Activated T-cell treated with anti-CD3 and anti-CD28 coated beads for 48 hours (primary cell): Measurements from ENCODE around the gene RAB37.

Experiments used
- DNase-seq: peaks from one replicate; pipeline ENCODE4 v3.0.0-alpha.2; 2020; ENCODE audit warnings: low read depth

Gene RAB37

GRCh38 chr17:74763565-74764387 is 26.7 kb downstream of the RAB37 start:
- DNase-seq, result no peak

GRCh38 chr17:74764751-74765286 is 27.8 kb downstream of the RAB37 start:
- no peak for DNase-seq

- DNase-seq, result no peak
Measured at GRCh38 chr17:74766413-74766812, 29.4 kb downstream of the RAB37 start.

- DNase-seq, result no peak
Measured at GRCh38 chr17:74767111-74767516, 30.1 kb downstream of the RAB37 start.

- no peak for DNase-seq
Measured at GRCh38 chr17:74768069-74768762, 31.2 kb downstream of the RAB37 start.

GRCh38 chr17:74768763-74769114 is 31.7 kb downstream of the RAB37 start:
- no peak for DNase-seq

- no peak for DNase-seq
Measured at GRCh38 chr17:74769266-74769855, 32.3 kb downstream of the RAB37 start.

- no peak for DNase-seq
Measured at GRCh38 chr17:74769856-74770497, 32.9 kb downstream of the RAB37 start.

- DNase-seq, result peak; percentile 56
Measured at GRCh38 chr17:74770498-74771318, 33.7 kb downstream of the RAB37 start.

- DNase-seq, result no peak
Measured at GRCh38 chr17:74771319-74771914, 34.4 kb downstream of the RAB37 start.

GRCh38 chr17:74772053-74772452 is 35.0 kb downstream of the RAB37 start:
- no peak for DNase-seq

GRCh38 chr17:74773414-74773813 is 36.4 kb downstream of the RAB37 start:
- DNase-seq, result no peak

- DNase-seq, result no peak
Measured at GRCh38 chr17:74773871-74774286, 36.8 kb downstream of the RAB37 start.

GRCh38 chr17:74775409-74776043 is 38.5 kb downstream of the RAB37 start:
- DNase-seq, result no peak

- peak; percentile 100 for DNase-seq
Measured at GRCh38 chr17:74776044-74776962, 39.2 kb downstream of the RAB37 start, which contains the start of gene NAT9. Gene NAT9, minus strand, starts transcription at chr17:74776345. Its CDS starts 647 bp downstream, at chr17:74775698.

- DNase-seq, result no peak
Measured at GRCh38 chr17:74776990-74777389, 39.9 kb downstream of the RAB37 start.

GRCh38 chr17:74777901-74778515 is 41.0 kb downstream of the RAB37 start:
- no peak for DNase-seq

- DNase-seq, result no peak
Measured at GRCh38 chr17:74778960-74779359, 41.9 kb downstream of the RAB37 start.

GRCh38 chr17:74779501-74779900 is 42.4 kb downstream of the RAB37 start:
- DNase-seq, result no peak
